OCI-LY1 (cell line): ENCODE data around the gene BTG4.

Experiments used
- CTCF ChIP-seq: fragments of 200-600 bp; sonication (generic), shearing (Covaris generic); IDR thresholded peaks from 2 replicates; pipeline ENCODE4 v1.5.1; 2017; ENCODE audit warnings: mild to moderate bottlenecking, antibody characterized with exemption, low read length, moderate library complexity, mixed read lengths
- EZH2 ChIP-seq: fragments of 200-600 bp; sonication (generic), shearing (Covaris generic); IDR thresholded peaks from 2 replicates; pipeline ENCODE4 v1.8.0; 2017; ENCODE audit warnings: borderline replicate concordance, mixed run types, mild to moderate bottlenecking, antibody characterized with exemption, low read length, moderate library complexity, mixed read lengths

GRCh38 chr11:111460856-111461255, 51.3 kb downstream of the BTG4 start:
- TF ChIP-seq CTCF, result no peak
- TF ChIP-seq EZH2, result no peak
